HG02852 (cell line): ENCODE measurements around the gene THAP11.

Experiments
- ATAC-seq: cut with Tn5 transposase; IDR thresholded peaks from one replicate; pipeline ENCODE4 v1.9.1; 2021; ENCODE audit warnings: mild to moderate bottlenecking, moderate library complexity; ENCODE audit not compliant: unreplicated experiment

THAP11 gene

DNA sequence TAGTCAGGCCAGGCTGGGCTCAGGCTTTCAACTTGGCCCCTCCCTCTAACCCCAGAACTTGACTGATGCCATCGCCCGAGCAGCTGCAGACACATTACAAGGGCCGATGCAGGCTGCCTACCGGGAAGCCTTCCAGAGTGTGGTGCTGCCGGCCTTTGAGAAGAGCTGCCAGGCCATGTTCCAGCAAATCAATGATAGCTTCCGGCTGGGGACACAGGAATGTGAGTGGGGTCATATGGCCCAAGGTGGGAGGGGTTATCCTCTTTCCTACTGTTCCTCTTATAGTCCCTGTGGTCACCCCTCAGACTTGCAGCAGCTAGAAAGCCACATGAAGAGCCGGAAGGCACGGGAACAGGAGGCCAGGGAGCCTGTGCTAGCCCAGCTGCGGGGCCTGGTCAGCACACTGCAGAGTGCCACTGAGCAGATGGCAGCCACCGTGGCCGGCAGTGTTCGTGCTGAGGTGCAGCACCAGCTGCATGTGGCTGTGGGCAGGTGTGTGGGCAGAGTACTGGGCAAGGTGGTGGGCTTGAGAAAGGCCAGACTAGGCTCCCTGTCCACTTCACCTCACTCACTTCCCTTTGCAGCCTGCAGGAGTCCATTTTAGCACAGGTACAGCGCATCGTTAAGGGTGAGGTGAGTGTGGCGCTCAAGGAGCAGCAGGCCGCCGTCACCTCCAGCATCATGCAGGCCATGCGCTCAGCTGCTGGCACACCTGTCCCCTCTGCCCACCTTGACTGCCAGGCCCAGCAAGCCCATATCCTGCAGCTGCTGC lies 40.4 kb downstream of the THAP11 start:
- ATAC-seq: no peak

DNA sequence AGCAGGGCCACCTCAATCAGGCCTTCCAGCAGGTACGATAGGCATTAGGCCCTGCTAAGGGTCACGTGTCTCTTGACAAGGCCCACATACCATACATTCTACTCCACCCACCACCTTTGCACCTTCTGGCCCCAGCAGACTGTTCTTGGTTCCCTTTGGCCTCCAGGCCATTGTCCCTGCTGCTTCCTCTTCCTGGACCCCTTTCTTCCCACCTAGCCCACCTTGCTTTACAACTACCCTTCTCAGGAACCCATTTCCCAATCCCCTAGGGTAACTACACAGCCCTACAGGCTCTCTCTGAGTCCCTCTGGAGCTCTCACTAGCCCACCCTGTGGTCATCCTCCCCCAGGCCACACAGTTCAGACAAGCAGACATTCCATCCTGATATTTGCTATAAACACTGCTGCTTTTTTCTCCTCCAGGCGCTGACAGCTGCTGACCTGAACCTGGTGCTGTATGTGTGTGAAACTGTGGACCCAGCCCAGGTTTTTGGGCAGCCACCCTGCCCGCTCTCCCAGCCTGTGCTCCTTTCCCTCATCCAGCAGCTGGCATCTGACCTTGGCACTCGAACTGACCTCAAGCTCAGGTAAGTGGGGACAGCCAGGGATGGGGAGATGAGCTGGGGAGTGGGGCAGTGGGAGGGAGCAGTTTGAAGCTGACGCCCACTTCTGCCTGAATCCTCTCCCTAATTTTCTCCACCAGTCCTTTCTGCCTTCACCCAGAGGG lies 41.2 kb downstream of the THAP11 start:
- no peak for ATAC-seq

DNA sequence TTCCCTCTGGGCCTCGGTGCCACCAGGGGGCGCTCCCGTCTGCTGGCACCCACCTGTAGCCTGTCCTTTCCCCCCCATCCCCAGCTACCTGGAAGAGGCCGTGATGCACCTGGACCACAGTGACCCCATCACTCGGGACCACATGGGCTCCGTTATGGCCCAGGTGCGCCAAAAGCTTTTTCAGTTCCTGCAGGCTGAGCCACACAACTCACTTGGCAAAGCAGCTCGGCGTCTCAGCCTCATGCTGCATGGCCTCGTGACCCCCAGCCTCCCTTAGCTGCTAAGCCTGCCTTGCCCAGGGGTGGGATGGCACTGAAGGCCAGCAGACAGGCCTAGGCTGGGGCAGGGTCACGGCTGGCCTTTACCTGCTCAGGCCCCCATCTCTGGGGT lies 41.7 kb downstream of the THAP11 start:
- ATAC-seq: no peak

DNA sequence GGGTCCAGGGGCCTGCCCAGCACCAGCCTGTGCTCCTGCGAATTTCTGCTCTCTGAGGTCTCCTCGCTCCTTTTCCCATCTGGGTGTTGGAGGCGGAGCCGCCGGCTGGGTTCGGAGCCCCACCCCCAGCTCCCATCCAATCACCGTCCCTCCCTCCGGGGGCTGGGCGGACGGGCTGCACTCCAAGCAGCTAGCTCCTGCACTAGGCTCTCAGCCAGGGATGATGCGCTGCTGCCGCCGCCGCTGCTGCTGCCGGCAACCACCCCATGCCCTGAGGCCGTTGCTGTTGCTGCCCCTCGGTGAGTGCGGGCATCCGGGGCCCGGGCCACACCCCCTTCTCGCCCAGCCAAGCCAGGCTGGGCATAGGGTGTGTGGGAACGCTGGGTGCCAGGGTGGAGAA lies 42.6 kb downstream of the THAP11 start, which contains the start of gene NRN1L:
Gene NRN1L (plus strand): TSS at position 202 of the 400 bp plus-strand sequence. CDS start 19 bp downstream, at position 221.
- ATAC-seq: no peak

DNA sequence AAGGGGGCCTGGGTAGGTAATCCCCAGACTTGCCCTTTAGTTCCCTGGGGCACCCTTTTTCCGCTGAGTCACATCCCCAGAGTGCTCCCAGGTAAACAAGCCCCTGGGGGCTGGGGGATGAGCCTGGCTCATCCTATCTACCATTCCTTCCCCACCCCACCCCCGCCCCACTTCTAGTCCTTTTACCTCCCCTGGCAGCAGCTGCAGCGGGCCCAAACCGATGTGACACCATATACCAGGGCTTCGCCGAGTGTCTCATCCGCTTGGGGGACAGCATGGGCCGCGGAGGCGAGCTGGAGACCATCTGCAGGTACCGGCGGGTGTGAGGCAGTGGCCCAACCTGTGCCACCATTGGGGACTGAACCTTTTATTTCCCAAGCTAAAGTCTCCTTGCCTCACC lies 43.4 kb downstream of the THAP11 start:
- no peak for ATAC-seq

DNA sequence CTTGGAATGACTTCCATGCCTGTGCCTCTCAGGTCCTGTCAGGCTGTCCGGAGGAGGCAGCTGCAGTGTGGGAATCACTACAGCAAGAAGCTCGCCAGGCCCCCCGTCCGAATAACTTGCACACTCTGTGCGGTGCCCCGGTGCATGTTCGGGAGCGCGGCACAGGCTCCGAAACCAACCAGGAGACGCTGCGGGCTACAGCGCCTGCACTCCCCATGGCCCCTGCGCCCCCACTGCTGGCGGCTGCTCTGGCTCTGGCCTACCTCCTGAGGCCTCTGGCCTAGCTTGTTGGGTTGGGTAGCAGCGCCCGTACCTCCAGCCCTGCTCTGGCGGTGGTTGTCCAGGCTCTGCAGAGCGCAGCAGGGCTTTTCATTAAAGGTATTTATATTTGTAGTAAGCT lies 43.9 kb downstream of the THAP11 start:
- ATAC-seq: no peak

DNA sequence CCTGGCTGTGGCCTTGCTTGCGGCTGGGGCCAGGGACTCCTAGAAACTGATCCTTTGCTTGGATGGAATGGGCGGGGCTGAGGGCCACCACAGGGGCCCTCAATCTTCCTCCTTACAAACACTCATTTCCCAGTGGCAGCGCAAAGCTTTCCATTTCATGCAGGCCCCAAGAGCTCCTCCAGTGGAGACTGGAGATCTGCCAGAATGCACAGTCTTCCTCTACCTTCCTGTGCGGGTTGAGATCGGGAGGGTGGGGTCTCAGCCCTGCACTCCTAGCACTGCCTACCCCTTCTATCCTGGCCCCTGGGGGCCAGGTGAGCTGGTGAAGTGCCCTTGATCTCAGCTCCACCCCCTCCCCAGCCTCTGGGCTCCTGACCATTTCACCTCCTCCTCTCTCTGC lies 44.3 kb downstream of the THAP11 start:
- no peak for ATAC-seq

DNA sequence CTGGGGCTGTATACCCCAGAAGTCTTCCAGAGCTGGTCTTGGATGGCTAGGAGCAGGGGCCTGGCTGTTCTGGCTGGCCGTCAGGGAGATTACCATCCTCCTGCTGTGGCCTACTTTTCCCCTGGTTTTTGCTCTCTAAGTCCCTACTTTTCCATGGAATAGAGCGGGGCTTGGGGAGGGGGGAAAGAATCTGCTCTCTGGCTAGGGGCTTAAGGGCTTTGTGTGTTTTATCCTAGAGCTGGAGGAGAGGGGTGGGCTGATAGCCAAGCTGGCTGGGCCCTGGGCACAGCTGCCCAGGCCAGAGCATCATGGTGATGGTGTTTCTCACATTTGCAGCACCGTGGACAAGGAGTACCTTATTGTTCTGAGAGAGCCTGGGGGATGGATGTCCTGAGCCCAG lies 46.2 kb downstream of the THAP11 start:
- no peak for ATAC-seq

DNA sequence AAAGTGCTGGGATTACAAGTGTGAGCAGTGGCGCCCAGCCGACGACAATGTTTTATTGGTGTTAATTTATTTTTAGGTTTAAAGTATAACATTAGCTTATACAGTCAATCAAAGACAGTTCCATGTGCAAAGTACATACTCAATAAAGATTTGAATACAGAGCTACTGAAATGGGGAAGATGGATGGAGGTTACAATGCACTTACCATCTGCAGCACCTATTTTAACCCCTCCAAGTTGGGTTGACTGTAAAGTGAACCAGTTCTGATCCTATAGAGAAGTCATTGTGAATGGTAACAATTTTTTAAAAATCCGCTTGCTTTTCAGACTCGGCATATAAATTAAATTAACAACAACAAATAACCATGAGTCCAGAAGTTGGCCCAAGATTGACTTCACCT lies 50.3 kb downstream of the THAP11 start:
- ATAC-seq: no peak

DNA sequence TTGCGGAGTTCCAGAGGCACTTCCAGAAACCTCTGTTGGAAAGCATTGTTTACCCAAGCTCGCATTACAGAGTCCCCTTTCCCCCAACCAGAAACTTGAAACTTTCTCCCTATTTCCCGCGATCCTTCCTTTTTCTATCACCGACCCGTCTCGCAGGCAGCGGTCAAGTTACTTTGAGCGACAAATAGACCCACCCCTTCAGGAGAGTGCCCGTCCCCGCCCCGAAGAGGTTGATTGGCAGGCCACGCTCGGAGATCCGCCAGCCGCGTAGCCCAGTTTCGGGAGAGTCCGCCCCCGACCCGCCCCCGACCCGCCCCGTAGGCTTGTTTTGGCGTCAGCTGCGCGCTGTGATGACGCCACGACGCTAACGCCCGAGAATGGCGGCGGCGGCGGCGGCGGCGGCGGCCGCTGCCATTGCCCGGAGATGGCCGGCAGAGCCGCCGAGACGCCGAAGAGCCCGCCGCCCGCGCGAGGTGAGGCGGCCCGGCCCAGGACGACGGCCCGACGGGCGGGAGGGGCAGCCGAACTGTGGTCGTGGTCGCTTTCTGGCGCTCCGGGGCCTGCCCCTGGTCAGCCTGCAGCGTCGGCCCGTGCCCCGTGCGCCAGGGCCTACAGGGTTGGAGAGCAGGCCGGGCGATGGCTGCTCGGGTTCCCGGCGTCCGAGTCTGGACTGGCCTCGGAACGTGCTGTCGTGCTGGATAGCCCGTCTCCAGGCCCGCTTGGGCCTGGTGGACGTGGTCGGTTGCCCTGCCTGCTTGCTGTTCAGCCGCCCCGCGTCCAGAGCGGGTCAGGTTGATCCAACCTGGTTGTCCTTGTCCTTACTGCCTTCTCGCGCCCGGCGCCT lies 51.0 kb downstream of the THAP11 start, which contains the start of gene PSKH1:
Gene PSKH1 (plus strand): TSS at position 356 of the 844 bp plus-strand sequence. CDS start 15,496 bp downstream, outside the sequence.
- peak; percentile 87 for ATAC-seq
